ENCODE data around the gene KCNK15. TPM values are rescaled to one million over a fixed set of nuclear protein-coding genes. Genes with fewer than 3 reads are reported as not detected.

The KCNK15 gene
- polyA plus RNA-seq, 3 donors = 0.03 TPM; not detected in 2

- H3K27ac ChIP-seq (ENCODE audit: low read depth in 1 of 2, low read length in 2 of 2) = no peak overlapping the region
- no peaks in the 10 kb centered on the region for H4K20me1 ChIP-seq (ENCODE audit: insufficient read depth, low read length)
- Mint-ChIP-seq H3K27me3 (ENCODE audit: low read depth in 3 of 3) (peaks cover 0 to 9% (median 6%) of the 10 kb centered on the region in 3 donors), H3K36me3 (no peaks in the 10 kb centered on the region), H3K4me3 (no peak overlapping the region), H3K9me3 (no peaks in the 10 kb centered on the region), H3K27ac (no peak overlapping the region), H3K4me1 (peaks cover 8% of the 10 kb centered on the region)
- no peaks in the 10 kb centered on the region for H3K36me3 ChIP-seq (replicated peaks in 1 of 2; ENCODE audit: control insufficient read depth in 1 of 2, insufficient read depth in 2 of 2, low read length in 2 of 2)
- no peak overlapping the region for H3K9ac ChIP-seq (ENCODE audit: insufficient read depth, low read length, poor library complexity, severe bottlenecking)
- H3K4me1 ChIP-seq (ENCODE audit: control insufficient read depth in 1 of 2, insufficient read depth in 2 of 2, low read length in 2 of 2) = peaks cover 5 to 7% of the 10 kb centered on the region in 2 donors
- no peak overlapping the region for H3K4me2 ChIP-seq (replicated peaks; ENCODE audit: extremely low read depth, low read length, poor library complexity, severe bottlenecking)
- H3K4me3 ChIP-seq (replicated peaks in 1 of 3; ENCODE audit: low read depth in 2 of 3, low read length in 3 of 3) = no peak overlapping the region
- intact Hi-C loops (cut with micrococcal nuclease) = no loop called here
- no peaks in the 10 kb centered on the region for H3K9me3 ChIP-seq (replicated peaks in 1 of 2; ENCODE audit: control insufficient read depth in 1 of 2, insufficient read depth in 1 of 2, low read length in 2 of 2)
- DNase-seq = no peak
- no peaks in the 10 kb centered on the region for H3K27me3 ChIP-seq (ENCODE audit: control insufficient read depth in 2 of 2, insufficient read depth in 2 of 2, low read length in 2 of 2)
- H3K79me2 ChIP-seq (ENCODE audit: insufficient read depth, low read length) = no peaks in the 10 kb centered on the region
- H2AFZ ChIP-seq (ENCODE audit: insufficient read depth, low read depth, low read length, poor library complexity, severe bottlenecking) = no peak overlapping the region
- WGBS (ENCODE audit: insufficient coverage) = 95% methylated on average over 4 of the region's 5 CpGs
- no peak for TF ChIP-seq CTCF (IDR thresholded peaks at IDR 0.05)
These were observed 30.0 kb upstream of the KCNK15 start for GRCh38 chr20:44715499-44716308.

- no peak overlapping the region for H3K9ac ChIP-seq (ENCODE audit: insufficient read depth, low read length, poor library complexity, severe bottlenecking)
- intact Hi-C loops (cut with micrococcal nuclease) = no loop called here
- Mint-ChIP-seq H3K27me3 (ENCODE audit: low read depth in 3 of 3) (peaks cover 0 to 9% (median 6%) of the 10 kb centered on the region in 3 donors), H3K9me3 (no peaks in the 10 kb centered on the region), H3K4me3 (no peak overlapping the region), H3K4me1 (peaks cover 8% of the 10 kb centered on the region), H3K36me3 (no peaks in the 10 kb centered on the region), H3K27ac (no peak overlapping the region)
- no peaks in the 10 kb centered on the region for H4K20me1 ChIP-seq (ENCODE audit: insufficient read depth, low read length)
- no peak for DNase-seq
- H3K4me1 ChIP-seq (ENCODE audit: control insufficient read depth in 1 of 2, insufficient read depth in 2 of 2, low read length in 2 of 2) = peaks cover 5 to 7% of the 10 kb centered on the region in 2 donors
- no peaks in the 10 kb centered on the region for H3K27me3 ChIP-seq (ENCODE audit: control insufficient read depth in 2 of 2, insufficient read depth in 2 of 2, low read length in 2 of 2)
- no peaks in the 10 kb centered on the region for H3K79me2 ChIP-seq (ENCODE audit: insufficient read depth, low read length)
- H3K27ac ChIP-seq (ENCODE audit: low read depth in 1 of 2, low read length in 2 of 2) = no peak overlapping the region
- H3K36me3 ChIP-seq (replicated peaks in 1 of 2; ENCODE audit: control insufficient read depth in 1 of 2, insufficient read depth in 2 of 2, low read length in 2 of 2) = no peaks in the 10 kb centered on the region
- no peak overlapping the region for H3K4me2 ChIP-seq (replicated peaks; ENCODE audit: extremely low read depth, low read length, poor library complexity, severe bottlenecking)
- 91% methylated on average over 13 of the region's 13 CpGs for WGBS (ENCODE audit: insufficient coverage)
- H3K4me3 ChIP-seq (replicated peaks in 1 of 3; ENCODE audit: low read depth in 2 of 3, low read length in 3 of 3) = no peak overlapping the region
- no peaks in the 10 kb centered on the region for H3K9me3 ChIP-seq (replicated peaks in 1 of 2; ENCODE audit: control insufficient read depth in 1 of 2, insufficient read depth in 1 of 2, low read length in 2 of 2)
- TF ChIP-seq CTCF (IDR thresholded peaks at IDR 0.05) = no peak
- H2AFZ ChIP-seq (ENCODE audit: insufficient read depth, low read depth, low read length, poor library complexity, severe bottlenecking) = no peak overlapping the region
These were observed 29.2 kb upstream of the KCNK15 start for GRCh38 chr20:44716309-44717106.
